HL-60 (cell line): Measurements from ENCODE around the gene CPB2.

Experiments
- CTCF ChIP-seq: IDR thresholded peaks from one replicate; pipeline ENCODE4 v1.5.1; 2011; ENCODE audit warnings: low read length, control low read depth, inconsistent platforms; ENCODE audit not compliant: insufficient read depth
- GABPA ChIP-seq: IDR thresholded peaks from 2 replicates; pipeline ENCODE4 v1.6.1; 2012; ENCODE audit warnings: low read depth

DNA sequence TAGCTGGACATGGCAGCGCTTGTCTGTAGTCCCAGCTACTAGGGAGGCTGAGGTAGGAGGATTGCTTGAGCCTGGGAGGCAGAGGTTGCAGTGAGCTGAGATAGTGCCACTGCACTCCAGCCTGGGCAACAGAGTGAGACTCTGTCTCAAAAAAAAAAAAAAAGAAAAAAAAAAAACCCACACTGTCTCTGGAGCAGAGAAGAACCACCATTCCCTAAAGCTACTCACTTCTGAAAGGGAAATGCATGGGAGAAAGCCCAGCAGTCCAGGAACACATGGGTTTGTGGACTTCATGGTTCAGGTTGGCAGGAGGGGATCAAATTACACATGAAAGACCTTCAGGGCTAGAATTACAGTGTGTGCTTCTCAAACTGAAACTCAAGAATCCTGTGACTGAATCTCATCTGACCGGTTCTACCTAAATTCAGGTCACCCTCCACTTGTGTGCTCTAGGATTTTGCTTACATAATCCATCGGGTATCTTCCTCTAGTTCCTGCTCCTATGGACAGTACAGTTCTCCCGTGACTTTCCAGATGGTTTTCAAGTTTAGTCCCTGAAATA lies 30.2 kb upstream of the CPB2 start:
- TF ChIP-seq CTCF (no peak), GABPA (no peak)
